ENCODE results near the gene DENND10.
"Not testable (repeated sequence)": the region's sequence is repeated elsewhere in the genome, so short reads cannot be mapped to it uniquely, and the experiment has no call there.

The DENND10 gene

DNA sequence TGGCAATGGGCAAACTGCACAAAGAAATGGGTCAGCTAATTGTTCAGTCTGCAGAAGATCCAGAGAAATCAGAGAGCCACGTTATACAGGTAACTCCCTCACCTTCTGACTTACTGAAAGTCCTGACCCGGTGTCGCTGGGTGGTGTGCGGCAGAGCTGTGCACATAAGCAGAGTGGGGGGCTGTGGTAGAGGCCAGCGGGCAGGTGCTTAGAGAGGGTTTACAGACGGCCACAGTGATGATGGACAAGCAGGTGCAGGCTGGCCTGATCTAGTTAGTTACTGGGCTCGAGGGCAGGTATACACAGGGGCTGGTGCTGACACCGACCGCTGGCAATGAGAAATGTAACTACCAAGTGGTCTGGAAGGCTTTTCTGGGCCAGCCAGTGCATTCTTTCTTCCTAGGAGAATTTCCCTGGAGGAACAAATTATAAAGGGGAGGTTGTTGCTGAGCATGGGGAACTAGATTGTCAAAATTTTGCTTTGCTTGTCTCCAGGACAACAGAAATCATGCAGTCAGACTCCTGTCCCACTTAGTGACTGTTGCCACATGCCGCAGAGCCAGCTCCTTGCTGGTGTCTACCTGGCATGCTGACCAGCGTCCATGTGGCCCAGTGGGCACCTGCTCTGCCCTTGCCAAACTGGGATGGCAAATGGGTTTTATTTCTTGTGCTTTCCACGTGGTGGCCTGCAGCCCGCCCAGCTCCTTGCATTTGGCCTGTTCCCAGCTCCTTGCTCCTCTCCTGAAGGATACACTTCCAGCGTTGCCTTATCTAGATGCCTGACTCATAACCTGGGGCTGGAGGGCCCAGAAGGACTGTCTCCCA, 28.8 kb downstream of the DENND10 start:
- DNase-seq: no peak

DNA sequence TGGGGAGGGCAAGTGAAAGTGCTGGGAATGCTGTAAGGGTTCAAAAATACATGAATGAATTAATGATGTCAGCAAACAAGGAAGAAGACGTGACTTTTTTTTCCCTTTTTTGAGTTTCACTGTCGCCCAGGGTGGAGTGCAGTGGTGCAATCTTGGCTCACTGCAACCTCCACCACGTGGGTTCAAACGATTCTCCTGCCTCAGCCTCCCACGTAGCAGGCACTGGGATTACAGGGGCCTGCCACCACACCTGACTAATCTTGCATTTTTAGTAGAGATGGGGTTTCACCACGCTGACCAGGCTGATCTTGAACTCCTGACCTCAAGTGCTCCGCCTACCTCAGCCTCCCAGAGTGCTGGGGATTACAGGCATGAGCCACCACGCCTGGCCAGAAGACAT, 30.0 kb downstream of the DENND10 start:
- DNase-seq: no peak

DNA sequence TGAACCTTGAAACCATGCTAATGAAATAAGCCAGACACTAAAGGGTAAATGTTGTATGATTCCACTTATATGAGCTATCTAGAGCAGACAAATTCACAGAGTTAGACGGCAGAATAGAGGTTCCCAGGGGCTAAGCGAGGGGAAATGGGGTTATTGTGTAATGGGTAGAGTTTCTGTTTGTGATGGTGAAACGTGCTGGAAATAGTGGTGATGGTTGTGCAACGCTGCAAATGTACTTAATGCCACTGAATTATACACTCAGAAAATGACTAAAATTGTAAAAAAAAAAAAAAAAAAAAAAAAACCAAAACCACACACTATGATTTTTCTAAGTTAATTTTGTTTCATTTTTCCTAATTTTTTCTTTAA, 31.6 kb downstream of the DENND10 start:
- DNase-seq: no peak

- DNase-seq: no peak
These were observed 32.2 kb downstream of the DENND10 start for GRCh38 chr10:119136084-119136483.

- not testable (repeated sequence) for DNase-seq
These were observed 34.0 kb downstream of the DENND10 start for GRCh38 chr10:119137878-119138277.

GRCh38 chr10:119138346-119139306, 34.7 kb downstream of the DENND10 start:
- DNase-seq: no peak

GRCh38 chr10:119139464-119140067, 35.7 kb downstream of the DENND10 start:
- peak; percentile 32 for DNase-seq

GRCh38 chr10:119140603-119141245, 36.8 kb downstream of the DENND10 start:
- DNase-seq: no peak

- no peak for DNase-seq
These were observed 39.7 kb downstream of the DENND10 start for GRCh38 chr10:119143657-119144056.

GRCh38 chr10:119149157-119149556, 45.2 kb downstream of the DENND10 start:
- DNase-seq: no peak

GRCh38 chr10:119149729-119150128, 45.8 kb downstream of the DENND10 start:
- DNase-seq: peak; percentile 22

DNA sequence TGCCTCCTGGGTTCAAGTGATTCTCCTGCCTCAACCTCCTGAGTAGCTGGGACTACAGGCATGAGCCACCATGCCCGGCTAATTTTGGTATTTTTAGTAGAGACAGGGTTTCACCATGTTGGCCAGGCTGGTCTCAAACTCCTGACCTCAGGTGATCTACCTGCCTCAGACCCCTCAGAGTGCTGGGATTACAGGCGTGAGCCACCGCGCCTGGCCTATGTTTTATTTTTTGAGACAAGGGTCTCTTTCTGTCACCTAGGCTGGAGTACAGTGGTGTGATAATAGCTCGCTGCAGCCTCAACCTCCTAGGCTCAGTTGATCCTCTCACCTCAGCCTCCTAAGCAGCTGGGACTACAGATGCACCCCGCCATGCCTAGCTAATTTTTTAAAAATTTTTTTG, 47.7 kb downstream of the DENND10 start:
- DNase-seq: not testable (repeated sequence)

GRCh38 chr10:119153041-119153440, 49.1 kb downstream of the DENND10 start:
- DNase-seq: no peak

GRCh38 chr10:119153661-119154060, 49.7 kb downstream of the DENND10 start:
- no peak for DNase-seq

- DNase-seq: no peak
These were observed 55.4 kb downstream of the DENND10 start for GRCh38 chr10:119159332-119159731.

- DNase-seq: peak; percentile 28
These were observed 58.0 kb downstream of the DENND10 start for GRCh38 chr10:119161680-119162451.

GRCh38 chr10:119162452-119163092, 58.7 kb downstream of the DENND10 start:
- no peak for DNase-seq

- peak; percentile 61 for DNase-seq
These were observed 61.5 kb downstream of the DENND10 start, which contains the start of gene SFXN4 for GRCh38 chr10:119165171-119166117. SFXN4 (minus strand) TSS chr10:119165714; CDS start chr10:119165647, 67 bp downstream.

- no peak for DNase-seq
These were observed 62.2 kb downstream of the DENND10 start for GRCh38 chr10:119166118-119166500.

DNA sequence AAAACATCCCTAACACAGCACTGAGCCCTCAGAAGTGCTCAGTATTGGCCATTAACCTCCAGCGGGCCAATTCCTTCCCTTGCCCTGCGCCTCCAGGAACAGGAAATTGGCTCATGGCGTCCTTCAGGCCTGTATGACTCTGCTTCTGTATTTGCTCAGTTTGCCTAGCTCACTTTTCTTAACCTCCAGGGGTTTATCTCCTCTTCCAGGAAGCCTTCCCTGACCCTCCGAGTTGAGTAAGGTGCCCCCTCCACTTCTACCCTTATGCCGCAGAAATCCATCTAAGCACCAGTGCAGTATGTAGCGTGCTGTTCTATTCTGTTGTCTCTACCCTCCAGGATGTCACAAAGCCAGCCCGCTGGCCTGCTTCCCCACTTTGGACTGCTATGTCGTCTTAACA, 62.7 kb downstream of the DENND10 start:
- DNase-seq: no peak

All from fibroblast of skin of scalp (primary cell).